ENCODE data around the gene KRT16.
"Not testable (repeated sequence)": the region's sequence is repeated elsewhere in the genome, so short reads cannot be mapped to it uniquely, and the experiment has no call there.

KRT16 gene

GRCh38 chr17:41581366-41582060, 31.1 kb downstream of the KRT16 start:
- Mint-ChIP-seq H3K36me3 (no peaks in the 10 kb centered on the region), H3K9me3 (no peaks in the 10 kb centered on the region), H3K27me3 (peaks cover 23% of the 10 kb centered on the region), H3K4me3 (no peak overlapping the region), H3K27ac (no peak overlapping the region), H3K4me1 (no peaks in the 10 kb centered on the region)
- DNase-seq (ENCODE audit: low spot score in 2 of 2), result no peak
- ATAC-seq (ENCODE audit: low read depth), result no peak

- no peak for ATAC-seq (ENCODE audit: low read depth)
- no peaks in the 10 kb centered on the region for H3K4me1 Mint-ChIP-seq
- H3K36me3 Mint-ChIP-seq, result no peaks in the 10 kb centered on the region
- H3K27ac Mint-ChIP-seq, result no peak overlapping the region
- DNase-seq (ENCODE audit: low spot score in 2 of 2), result no peak
- H3K4me3 Mint-ChIP-seq, result no peak overlapping the region
- H3K9me3 Mint-ChIP-seq, result no peaks in the 10 kb centered on the region
- H3K27me3 Mint-ChIP-seq, result peaks cover 25% of the 10 kb centered on the region
Measured at GRCh38 chr17:41580687-41581365, 31.7 kb downstream of the KRT16 start.

DNA sequence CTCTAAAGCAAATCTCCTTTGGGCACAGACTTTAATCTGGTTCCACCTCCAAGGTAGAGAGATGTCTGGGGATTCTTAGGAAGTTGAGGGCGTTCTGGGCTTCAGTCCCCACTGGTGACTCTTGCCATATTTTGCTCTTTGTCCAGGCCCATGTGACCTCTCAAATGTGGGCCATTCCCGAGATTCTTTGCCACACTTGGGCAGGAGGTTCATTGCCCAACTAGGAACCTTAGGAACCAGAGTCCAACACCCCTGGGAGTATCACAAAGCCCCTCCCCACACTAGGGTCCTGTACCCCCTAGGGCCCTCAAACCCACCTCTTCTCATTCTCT, 32.4 kb downstream of the KRT16 start:
- peaks cover 24% of the 10 kb centered on the region for H3K27me3 Mint-ChIP-seq
- DNase-seq (ENCODE audit: low spot score in 2 of 2) (no peak), ATAC-seq (ENCODE audit: low read depth) (no peak)
- H3K27ac Mint-ChIP-seq, result no peak overlapping the region
- no peaks in the 10 kb centered on the region for H3K4me1 Mint-ChIP-seq
- no peak overlapping the region for H3K4me3 Mint-ChIP-seq
- no peaks in the 10 kb centered on the region for H3K9me3 Mint-ChIP-seq
- H3K36me3 Mint-ChIP-seq, result no peaks in the 10 kb centered on the region

GRCh38 chr17:41579484-41580243, 32.9 kb downstream of the KRT16 start:
- peak; percentile 15 to 21 for DNase-seq (ENCODE audit: low spot score in 2 of 2)
- Mint-ChIP-seq H3K4me1 (no peaks in the 10 kb centered on the region), H3K27ac (no peak overlapping the region), H3K27me3 (peaks cover 24% of the 10 kb centered on the region), H3K36me3 (no peaks in the 10 kb centered on the region), H3K9me3 (no peaks in the 10 kb centered on the region), H3K4me3 (no peak overlapping the region)
- peak; percentile 46 for ATAC-seq (ENCODE audit: low read depth)

GRCh38 chr17:41578971-41579370, 33.6 kb downstream of the KRT16 start:
- H3K27me3 Mint-ChIP-seq, result peaks cover 22% of the 10 kb centered on the region

GRCh38 chr17:41578538-41578937, 34.0 kb downstream of the KRT16 start:
- no peaks in the 10 kb centered on the region for H3K9me3 Mint-ChIP-seq
- H3K27me3 Mint-ChIP-seq, result peaks cover 20% of the 10 kb centered on the region
- no peak overlapping the region for H3K4me3 Mint-ChIP-seq
- no peaks in the 10 kb centered on the region for H3K36me3 Mint-ChIP-seq
- H3K27ac Mint-ChIP-seq, result no peak overlapping the region
- DNase-seq (ENCODE audit: low spot score in 2 of 2) (no peak), ATAC-seq (ENCODE audit: low read depth) (no peak)
- no peaks in the 10 kb centered on the region for H3K4me1 Mint-ChIP-seq

More at GRCh38 chr17:41578971-41579370, 33.6 kb downstream of the KRT16 start:
- H3K4me3 Mint-ChIP-seq, result no peak overlapping the region
- DNase-seq (ENCODE audit: low spot score in 2 of 2), result no peak
- no peaks in the 10 kb centered on the region for H3K9me3 Mint-ChIP-seq
- no peaks in the 10 kb centered on the region for H3K4me1 Mint-ChIP-seq
- H3K27ac Mint-ChIP-seq, result no peak overlapping the region
- no peak for ATAC-seq (ENCODE audit: low read depth)
- no peaks in the 10 kb centered on the region for H3K36me3 Mint-ChIP-seq

DNA sequence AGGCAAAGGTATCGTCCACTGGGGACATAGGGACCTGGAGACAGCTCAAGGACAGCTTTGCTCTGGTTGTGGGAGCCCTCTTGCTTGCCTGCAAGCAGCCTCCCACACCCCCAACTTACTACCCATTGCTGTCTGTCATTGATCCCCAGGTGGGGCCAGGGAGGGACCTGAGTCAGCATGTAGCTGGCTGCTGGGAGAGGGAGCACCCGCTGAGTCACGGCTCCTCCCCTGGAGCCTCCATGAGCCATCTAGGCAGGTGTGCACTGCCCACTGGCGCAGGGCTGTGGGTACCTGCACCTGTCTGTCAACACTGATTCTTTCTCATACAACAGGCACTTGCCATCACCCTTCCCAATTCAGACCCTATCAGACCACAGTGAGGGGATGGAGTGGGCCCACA, 35.8 kb downstream of the KRT16 start:
- H3K9me3 Mint-ChIP-seq; H3K4me1 Mint-ChIP-seq; ATAC-seq (ENCODE audit: low read depth): not testable (repeated sequence)

GRCh38 chr17:41575336-41575735, 37.2 kb downstream of the KRT16 start:
- no peak overlapping the region for H3K27ac Mint-ChIP-seq
- ATAC-seq (ENCODE audit: low read depth), result no peak
- no peaks in the 10 kb centered on the region for H3K36me3 Mint-ChIP-seq
- DNase-seq (ENCODE audit: low spot score in 2 of 2), result no peak
- H3K9me3 Mint-ChIP-seq, result no peaks in the 10 kb centered on the region
- H3K4me3 Mint-ChIP-seq, result no peak overlapping the region
- peaks cover 24% of the 10 kb centered on the region for H3K27me3 Mint-ChIP-seq
- no peaks in the 10 kb centered on the region for H3K4me1 Mint-ChIP-seq

More for the DNA sequence above, 35.8 kb downstream of the KRT16 start:
- not testable (repeated sequence) for DNase-seq (ENCODE audit: low spot score in 2 of 2); H3K4me3 Mint-ChIP-seq; H3K36me3 Mint-ChIP-seq; H3K27ac Mint-ChIP-seq
- H3K27me3 Mint-ChIP-seq, result peaks cover 22% of the 10 kb centered on the region

DNA sequence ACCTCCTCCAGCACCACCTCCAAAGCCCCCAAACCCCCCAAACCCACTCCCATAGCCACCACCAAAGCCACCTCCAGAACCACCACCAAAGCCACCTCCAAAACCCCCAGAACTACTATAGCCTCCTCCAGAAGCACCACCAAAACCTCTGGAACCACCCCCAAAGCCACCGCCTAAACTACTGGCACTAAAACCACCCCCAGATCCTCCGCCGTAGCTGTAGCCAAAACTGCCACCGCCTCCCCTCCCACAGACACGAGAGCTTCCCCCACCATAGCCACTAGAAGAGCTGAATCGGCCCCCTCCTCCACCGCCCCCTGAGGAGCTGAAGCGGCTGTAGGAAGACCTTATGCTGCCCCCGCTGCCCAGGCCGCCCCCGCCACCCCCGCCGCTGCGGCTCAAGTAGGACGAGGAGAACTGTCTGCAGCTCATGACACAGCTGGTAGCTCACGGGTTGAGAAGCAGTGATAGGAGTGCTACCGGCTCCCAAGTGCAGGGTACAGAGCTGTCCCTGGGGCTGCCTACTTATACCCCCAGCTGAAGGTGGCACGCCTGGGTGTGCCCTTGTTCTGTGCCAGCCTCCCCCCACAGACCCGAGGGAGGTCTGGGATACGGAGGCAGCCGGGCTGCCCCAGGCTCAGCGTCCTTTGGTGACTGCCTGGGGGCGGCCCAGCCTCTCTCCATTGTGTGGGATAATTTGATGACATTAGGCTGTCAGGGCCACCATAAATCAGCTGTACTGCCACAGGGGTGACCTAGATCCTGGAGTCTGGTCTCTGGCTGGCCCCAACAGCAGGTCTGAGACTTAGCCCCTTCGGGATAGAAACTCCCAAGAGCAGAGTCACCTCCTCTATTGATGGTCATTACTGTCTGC, 40.8 kb downstream of the KRT16 start, which contains the start of gene KRT9:
KRT9 (minus strand) TSS at position 499 of the 874 bp plus-strand sequence; CDS start at position 432, 67 bp downstream.
- Mint-ChIP-seq H3K27ac (no peak within 1 kb of the TSS), H3K9me3 (peaks cover 6% of the 10 kb centered on the region), H3K4me3 (no peak within 1 kb of the TSS), H3K27me3 (peaks cover 14% of the 10 kb centered on the region), H3K36me3 (no peaks in the 10 kb centered on the region), H3K4me1 (peaks cover 6% of the 10 kb centered on the region)
- ATAC-seq (ENCODE audit: low read depth) (no peak), DNase-seq (ENCODE audit: low spot score in 2 of 2) (no peak)

DNA sequence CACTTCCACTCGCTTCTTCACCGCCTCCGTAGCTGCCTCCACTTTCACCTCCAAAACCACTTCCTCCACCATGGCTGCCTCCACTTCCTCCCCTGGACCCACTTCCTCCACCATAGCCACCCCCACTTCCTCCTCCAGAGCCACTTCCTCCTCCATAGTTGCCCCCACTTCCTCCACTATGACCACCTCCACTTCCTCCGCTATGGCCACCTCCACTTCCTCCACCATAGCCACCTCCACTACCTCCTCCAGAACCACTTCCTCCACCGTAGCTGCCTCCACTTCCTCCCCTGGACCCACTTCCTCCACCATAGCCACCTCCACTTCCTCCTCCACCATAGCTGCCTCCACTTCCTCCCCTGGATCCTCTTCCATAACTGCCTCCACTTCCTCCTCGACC, 45.2 kb downstream of the KRT16 start:
- H3K4me3 Mint-ChIP-seq, result no peak overlapping the region
- no peak for ATAC-seq (ENCODE audit: low read depth)
- DNase-seq (ENCODE audit: low spot score in 2 of 2), result no peak

GRCh38 chr17:41565338-41565737, 47.2 kb downstream of the KRT16 start:
- Mint-ChIP-seq H3K4me3 (no peak overlapping the region), H3K9me3 (peaks cover 6% of the 10 kb centered on the region), H3K4me1 (peaks cover 6% of the 10 kb centered on the region), H3K27me3 (peaks cover 8% of the 10 kb centered on the region), H3K36me3 (no peaks in the 10 kb centered on the region), H3K27ac (no peak overlapping the region)
- no peak for ATAC-seq (ENCODE audit: low read depth)
- no peak for DNase-seq (ENCODE audit: low spot score in 2 of 2)

More for the DNA sequence above, 45.2 kb downstream of the KRT16 start:
- no peaks in the 10 kb centered on the region for H3K36me3 Mint-ChIP-seq
- H3K4me1 Mint-ChIP-seq, result peaks cover 6% of the 10 kb centered on the region
- peaks cover 9% of the 10 kb centered on the region for H3K27me3 Mint-ChIP-seq
- H3K9me3 Mint-ChIP-seq, result peaks cover 6% of the 10 kb centered on the region
- peak overlapping the region; percentile 79 for H3K27ac Mint-ChIP-seq

- no peaks in the 10 kb centered on the region for H3K36me3 Mint-ChIP-seq
- ATAC-seq (ENCODE audit: low read depth), result no peak
- H3K27me3 Mint-ChIP-seq, result peaks cover 8% of the 10 kb centered on the region
Measured at GRCh38 chr17:41563607-41564170, 48.9 kb downstream of the KRT16 start.

GRCh38 chr17:41561554-41561953, 51.0 kb downstream of the KRT16 start:
- Mint-ChIP-seq H3K9me3 (no peaks in the 10 kb centered on the region), H3K4me1 (no peaks in the 10 kb centered on the region), H3K27me3 (peaks cover 15% of the 10 kb centered on the region), H3K27ac (no peak overlapping the region), H3K4me3 (no peak overlapping the region), H3K36me3 (no peaks in the 10 kb centered on the region)
- ATAC-seq (ENCODE audit: low read depth) (no peak), DNase-seq (ENCODE audit: low spot score in 2 of 2) (no peak)

More at GRCh38 chr17:41563607-41564170, 48.9 kb downstream of the KRT16 start:
- DNase-seq (ENCODE audit: low spot score in 2 of 2), result no peak
- peaks cover 6% of the 10 kb centered on the region for H3K4me1 Mint-ChIP-seq
- no peak overlapping the region for H3K27ac Mint-ChIP-seq
- H3K4me3 Mint-ChIP-seq, result no peak overlapping the region
- H3K9me3 Mint-ChIP-seq, result peaks cover 6% of the 10 kb centered on the region

Measured in memory B cell (primary cell).